Panc1 (cell line): Measurements from ENCODE around the gene NOL3.

ENCODE experiments used
- CTCF ChIP-seq: fragments of 450-650 bp; IDR thresholded peaks from 2 replicates; pipeline ENCODE4 v1.5.1; 2017; ENCODE audit warnings: mild to moderate bottlenecking
- POLR2AphosphoS5 ChIP-seq: IDR thresholded peaks from 2 replicates; pipeline ENCODE4 v1.6.1; 2012; ENCODE audit warnings: mild to moderate bottlenecking, low read depth, low read length, moderate library complexity
- SIN3A ChIP-seq: IDR thresholded peaks from 2 replicates; pipeline ENCODE4 v1.6.1; 2012; ENCODE audit warnings: low read depth, mild to moderate bottlenecking, low read length, moderate library complexity, borderline replicate concordance; ENCODE audit not compliant: insufficient read depth

DNA sequence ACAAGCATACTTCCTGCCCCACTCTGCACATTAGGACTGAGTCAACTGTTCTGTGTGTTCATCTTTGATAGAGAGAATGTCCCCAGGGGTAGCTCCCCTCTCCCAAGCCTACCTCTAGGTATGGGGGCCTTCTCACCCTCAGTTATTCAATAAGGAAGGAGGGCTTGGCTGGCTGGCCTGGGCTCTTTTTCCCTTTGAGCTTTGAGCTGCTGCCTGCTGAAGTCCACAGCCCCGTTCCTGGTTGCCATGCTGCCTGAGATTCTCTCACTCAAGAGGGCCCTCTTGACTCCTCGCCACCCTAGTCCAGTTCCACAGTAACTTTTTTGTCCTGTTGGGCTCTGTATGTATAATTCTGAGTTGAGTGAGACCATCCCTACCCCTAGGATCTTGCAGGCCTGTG is 24.6 kb upstream of the NOL3 start:
- TF ChIP-seq CTCF: no peak
- no peak for TF ChIP-seq POLR2AphosphoS5
- no peak for TF ChIP-seq SIN3A
